K562 (cell line): ENCODE data around the gene HMGN3. TPM values are rescaled to one million over a fixed set of nuclear protein-coding genes. Genes with fewer than 3 reads are reported as not detected.

Source experiments
- ARID2 ChIP-seq: fragments of 450-650 bp; IDR thresholded peaks from 2 replicates; pipeline ENCODE4 v1.6.1; 2017; ENCODE audit warnings: antibody characterized with exemption, mild to moderate bottlenecking
- CEBPB ChIP-seq: fragments of 450-650 bp; IDR thresholded peaks from 2 replicates; pipeline ENCODE4 v1.6.1; 2016; ENCODE audit warnings: missing genetic modification characterization, missing compliant biosample characterization
- CHD4 ChIP-seq: fragments of 200-600 bp; sonication (generic); IDR thresholded peaks from 3 replicates; pipeline ENCODE4 v1.6.1; 2012; ENCODE audit warnings: low read depth, mild to moderate bottlenecking, mixed read lengths, low read length, inconsistent platforms; ENCODE audit not compliant: insufficient read depth, insufficient replicate concordance, poor library complexity, severe bottlenecking
- CREB5 ChIP-seq: fragments of 250-450 bp; sonication (Bioruptor Pico); IDR thresholded peaks from 2 replicates; pipeline ENCODE4 v1.5.0; 2020; ENCODE audit warnings: mild to moderate bottlenecking
- EGR1 ChIP-seq: fragments of 450-650 bp; conservative IDR thresholded peaks from 2 replicates; pipeline ENCODE4 v1.6.1; 2017; ENCODE audit warnings: mild to moderate bottlenecking
- FOXJ3 ChIP-seq: sonication (generic); formaldehyde crosslinking; IDR thresholded peaks from 2 replicates; pipeline ENCODE4 v1.4.0; 2020; ENCODE audit warnings: mild to moderate bottlenecking, missing genetic modification reagents
- NUFIP1 ChIP-seq: fragments of 450-650 bp; IDR thresholded peaks from 2 replicates; pipeline ENCODE4 v1.6.1; 2018; ENCODE audit not compliant: partially characterized antibody
- POLR2H ChIP-seq: IDR thresholded peaks from 2 replicates; pipeline ENCODE4 v1.6.1; 2016; ENCODE audit warnings: missing genetic modification characterization, low read depth, mild to moderate bottlenecking, control low read depth, missing compliant biosample characterization, moderate library complexity
- POU5F1 ChIP-seq: fragments of 150-350 bp; IDR thresholded peaks from 2 replicates; pipeline ENCODE4 v1.6.1; 2014; ENCODE audit warnings: borderline replicate concordance, low read length, low read depth, mild to moderate bottlenecking; ENCODE audit not compliant: partially characterized antibody
- SMAD4 ChIP-seq: fragments of 250-450 bp; sonication (Bioruptor Pico); conservative IDR thresholded peaks from 2 replicates; pipeline ENCODE4 v1.8.0; 2021; ENCODE audit warnings: inconsistent platforms, mild to moderate bottlenecking, moderate library complexity
- SRF ChIP-seq, 2 experiments: fragments of 250-450, 450-650 bp in 1 of 2; sonication (Bioruptor Pico) in 1 of 2; sonication (generic) in 1 of 2; formaldehyde crosslinking; IDR thresholded peaks; 2 replicates each; pipeline versions ENCODE4 v1.5.0 to v1.5.1; 2020 to 2022; ENCODE audit warnings: mild to moderate bottlenecking in 1 of 2, missing genetic modification reagents in 1 of 2
- TCF7L2 ChIP-seq: fragments of 150-350 bp; IDR thresholded peaks from 2 replicates; pipeline ENCODE4 v1.6.1; 2016; ENCODE audit warnings: low read depth, mild to moderate bottlenecking, low read length, moderate library complexity
- ZEB2 ChIP-seq: fragments of 450-650 bp; IDR thresholded peaks from 2 replicates; pipeline ENCODE4 v1.6.1; 2016
- ZHX1 ChIP-seq: fragments of 150-350 bp; conservative IDR thresholded peaks from 2 replicates; pipeline ENCODE4 v1.6.1; 2014; ENCODE audit warnings: low read length
- ZNF592 ChIP-seq: fragments of 450-650 bp; IDR thresholded peaks from 2 replicates; pipeline ENCODE4 v1.6.1; 2017; ENCODE audit warnings: antibody characterized with exemption, mild to moderate bottlenecking
- ZNF707 ChIP-seq: fragments of 250-450 bp; sonication (Bioruptor Pico); conservative IDR thresholded peaks from 2 replicates; pipeline ENCODE4 v1.8.0; 2022; ENCODE audit warnings: inconsistent platforms, mild to moderate bottlenecking, moderate library complexity
- polyA plus RNA-seq, 8 experiments: library from polyadenylated mRNA; depleted of rRNA in 4 of 8; stranded (reverse) in 5 of 8; unstranded in 3 of 8; fragments of >200 nt; fragmentation: Nextera tagmentation in 2 of 8; fragmentation: Illumina TruSeq in 1 of 8; extraction: Ambion mirVana in 2 of 8; extraction: Trizol in 1 of 8; gene quantifications; 2 replicates each; pipeline versions ENCODE4 v1.2.1 to v1.2.3, GENCODE V29; 2011 to 2014; ENCODE audit warnings: inconsistent platforms in 1 of 8, missing spikeins in 1 of 8
- total RNA-seq, 7 experiments: library from RNA; depleted of rRNA in 6 of 7; stranded (reverse); fragments of >200 nt in 6 of 7; fragmentation: Illumina TruSeq in 2 of 7; extraction: Trizol in 2 of 7; gene quantifications; 2 replicates each; pipeline versions ENCODE4 v1.2.1 to v1.2.3, GENCODE V29; 2011 to 2021; ENCODE audit warnings: low replicate concordance in 1 of 7
- TF ChIP-seq, protein P1 (sequence below): fragments of 250-450 bp; sonication (Bioruptor Pico); IDR thresholded peaks from 2 replicates; pipeline ENCODE4 v1.4.0; 2020; ENCODE audit warnings: mild to moderate bottlenecking, moderate library complexity, borderline replicate concordance

Gene HMGN3
- total and polyA plus RNA-seq, 9 of the 15 experiments (the other 6 are each of a cell fraction or from before 2014, with no cell fraction given), result 42.1 to 154 (median 88.1) TPM

- no peak for TF ChIP-seq NUFIP1
- no peak for TF ChIP-seq ARID2
- no peak for TF ChIP-seq CREB5 (CRISPR knock-in tag)
- TF ChIP-seq CEBPB (tag), result no peak
- no peak for TF ChIP-seq TCF7L2
- TF ChIP-seq, protein P1, sequence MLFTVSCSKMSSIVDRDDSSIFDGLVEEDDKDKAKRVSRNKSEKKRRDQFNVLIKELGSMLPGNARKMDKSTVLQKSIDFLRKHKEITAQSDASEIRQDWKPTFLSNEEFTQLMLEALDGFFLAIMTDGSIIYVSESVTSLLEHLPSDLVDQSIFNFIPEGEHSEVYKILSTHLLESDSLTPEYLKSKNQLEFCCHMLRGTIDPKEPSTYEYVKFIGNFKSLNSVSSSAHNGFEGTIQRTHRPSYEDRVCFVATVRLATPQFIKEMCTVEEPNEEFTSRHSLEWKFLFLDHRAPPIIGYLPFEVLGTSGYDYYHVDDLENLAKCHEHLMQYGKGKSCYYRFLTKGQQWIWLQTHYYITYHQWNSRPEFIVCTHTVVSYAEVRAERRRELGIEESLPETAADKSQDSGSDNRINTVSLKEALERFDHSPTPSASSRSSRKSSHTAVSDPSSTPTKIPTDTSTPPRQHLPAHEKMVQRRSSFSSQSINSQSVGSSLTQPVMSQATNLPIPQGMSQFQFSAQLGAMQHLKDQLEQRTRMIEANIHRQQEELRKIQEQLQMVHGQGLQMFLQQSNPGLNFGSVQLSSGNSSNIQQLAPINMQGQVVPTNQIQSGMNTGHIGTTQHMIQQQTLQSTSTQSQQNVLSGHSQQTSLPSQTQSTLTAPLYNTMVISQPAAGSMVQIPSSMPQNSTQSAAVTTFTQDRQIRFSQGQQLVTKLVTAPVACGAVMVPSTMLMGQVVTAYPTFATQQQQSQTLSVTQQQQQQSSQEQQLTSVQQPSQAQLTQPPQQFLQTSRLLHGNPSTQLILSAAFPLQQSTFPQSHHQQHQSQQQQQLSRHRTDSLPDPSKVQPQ (CRISPR knock-in tag), result no peak
- TF ChIP-seq POLR2H, result peak; percentile 59; the same call in 1 of the 2 replicates
- no peak for TF ChIP-seq CHD4
- TF ChIP-seq ZEB2, result no peak
- TF ChIP-seq ZHX1, result no peak
- TF ChIP-seq ZNF707 (CRISPR knock-in tag), result no peak
- no peak for TF ChIP-seq POU5F1
- 0 out of 4 replicates have a peak, but pooled peaks of 1 of the 2 experiments have one; percentile 5 for TF ChIP-seq SRF (CRISPR knock-in tag; IDR thresholded peaks at IDR 0.05)
- no peak for TF ChIP-seq EGR1
- no peak for TF ChIP-seq FOXJ3 (CRISPR knock-in tag)
- TF ChIP-seq SMAD4 (CRISPR knock-in tag), result 0 out of 2 replicates have a peak, but pooled peaks have one; percentile 46
- TF ChIP-seq ZNF592, result no peak
Observed at GRCh38 chr6:79233611-79234149, 802 bp downstream of the HMGN3 start (continued).
